ENCODE results near the gene TRPM4. TPM values are rescaled to one million over a fixed set of nuclear protein-coding genes. Genes with fewer than 3 reads are reported as not detected.

The TRPM4 gene
- total and polyA plus RNA-seq, 2 of the 13 experiments (the other 11 are each of a cell fraction or from before 2014, with no cell fraction given), result 1.9 to 4.3 TPM

- 0 out of 2 replicates have a peak, but pooled peaks have one; percentile 25 for TF ChIP-seq TGIF2 (CRISPR knock-in tag; IDR thresholded peaks at IDR 0.05)
- no peak for TF ChIP-seq SETDB1 (CRISPR knock-in tag; IDR thresholded peaks at IDR 0.05; ENCODE audit: borderline replicate concordance)
Observed at GRCh38 chr19:49157445-49158224, at the start of gene TRPM4 (continued).

GRCh38 chr19:49109051-49109450, 48.5 kb upstream of the TRPM4 start:
- no TSS peak for BruUV-seq (replicated peaks)
- no peaks in the 10 kb centered on the region for H3K79me2 ChIP-seq (ENCODE audit: insufficient read depth, low read length)
- ATAC-seq (no peak), DNase-seq (ENCODE audit: low spot score) (no peak), FAIRE-seq (no peak)
- intact Hi-C loops (cut with micrococcal nuclease; ENCODE audit: unreplicated experiment), result no loop called here
- no peak overlapping the region for H3K4me2 ChIP-seq (ENCODE audit: low read depth, low read length)
- peaks cover 12 to 51% of the 10 kb centered on the region in 2 experiments; a peak in 4 of 5 replicates for H3K36me3 ChIP-seq (replicated peaks in 1 of 2; ENCODE audit: control insufficient read depth in 1 of 2, insufficient read depth in 2 of 2, low read length in 2 of 2)
- H3K4me1 ChIP-seq (ENCODE audit: insufficient read depth, low read length), result peaks cover 15% of the 10 kb centered on the region
- no peaks in the 10 kb centered on the region for H3K27me3 ChIP-seq (ENCODE audit: control insufficient read depth in 1 of 2, insufficient read depth in 2 of 2, low read length in 2 of 2)
- 100% methylated on average over 4 of the region's 5 CpGs for WGBS (ENCODE audit: low lambda C conversion rate)
- H3K9me3 ChIP-seq (ENCODE audit: low read length), result no peaks in the 10 kb centered on the region
- CTCF ChIA-PET (ENCODE audit: low intra/inter-chr PET ratio, low total read pairs), result no interaction called here
- in situ Hi-C loops (cut with HindIII; ENCODE audit: extremely low pct_ligation_motif_present, low pct_unique_long_range_greater_than_20kb), result no loop called here
- no peak overlapping the region for H3K27ac ChIP-seq (ENCODE audit: extremely low read length, insufficient read depth, low read length)
- no peak overlapping the region for H3K9ac ChIP-seq (ENCODE audit: insufficient read depth, low read depth, low read length)
- 0 out of 2 replicates have a peak, but pooled peaks have one; percentile 12 for TF ChIP-seq PAF1 (CRISPR knock-in tag; IDR thresholded peaks at IDR 0.05)
- no peak for TF ChIP-seq SNAI1 (CRISPR knock-in tag; IDR thresholded peaks at IDR 0.05; ENCODE audit: borderline replicate concordance)
- TF ChIP-seq FOXO1 (CRISPR knock-in tag; IDR thresholded peaks at IDR 0.05), result no peak
- TF ChIP-seq ELF3 (CRISPR knock-in tag; IDR thresholded peaks at IDR 0.05), result no peak
- no peak for TF ChIP-seq YEATS2 (CRISPR knock-in tag; IDR thresholded peaks at IDR 0.05; ENCODE audit: borderline replicate concordance)
- no peak for TF ChIP-seq CSRNP2 (CRISPR knock-in tag; conservative IDR thresholded peaks at IDR 0.05; ENCODE audit: low read depth)
- TF ChIP-seq TRAFD1 (CRISPR knock-in tag; IDR thresholded peaks at IDR 0.05; ENCODE audit: borderline replicate concordance), result no peak
- TF ChIP-seq AGO2 (optimal IDR thresholded peaks at IDR 0.05; ENCODE audit: low read depth, low read length), result peak; percentile 52
- peak; percentile 30; the same call in 1 of the 2 replicates for TF ChIP-seq POLR2G (IDR thresholded peaks at IDR 0.05; ENCODE audit: low read depth, low read length)
- no peak for TF ChIP-seq RBM39 (IDR thresholded peaks at IDR 0.05; ENCODE audit: low read depth, low read length, poor library complexity, severe bottlenecking)
- TF ChIP-seq ZNF354B (CRISPR knock-in tag; IDR thresholded peaks at IDR 0.05), result no peak
- POLR2A ChIA-PET, result no interaction called here
- H2AFZ ChIP-seq (ENCODE audit: low read length), result no peak overlapping the region
- H4K20me1 ChIP-seq (ENCODE audit: insufficient read depth, low read length), result peaks cover 19% of the 10 kb centered on the region
- H3K4me3 ChIP-seq (replicated peaks in 1 of 3; ENCODE audit: insufficient read depth in 1 of 3, low read depth in 2 of 3, low read length in 3 of 3), result no peak overlapping the region

Measured in HepG2 (cell line).